Measurements from ENCODE around the gene SLC2A10.

SLC2A10 gene

DNA sequence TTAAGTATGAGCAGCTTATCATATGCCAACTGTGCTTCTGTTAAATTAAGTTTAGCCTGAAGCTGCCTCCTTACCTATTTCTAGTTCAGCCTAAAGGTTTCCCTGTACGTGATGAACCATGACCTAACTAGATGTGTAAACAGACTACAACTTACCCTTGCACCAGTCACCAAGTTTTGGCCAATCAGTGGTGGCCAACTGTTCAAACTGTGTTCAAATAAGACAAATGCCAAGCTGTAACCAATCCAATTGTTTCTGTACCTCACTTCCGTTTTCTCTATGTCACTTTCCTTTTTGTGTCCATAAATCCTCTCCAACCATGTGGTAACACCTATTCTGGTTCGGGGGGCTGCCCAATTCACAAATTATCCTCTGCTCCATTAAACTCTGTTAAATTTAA is 6.0 kb upstream of the SLC2A10 start:
- no peak for DNase-seq (ENCODE audit: low read depth)

GRCh38 chr20:46704714-46705377 is 4.6 kb upstream of the SLC2A10 start:
- no peak for DNase-seq (ENCODE audit: low read depth)

DNA sequence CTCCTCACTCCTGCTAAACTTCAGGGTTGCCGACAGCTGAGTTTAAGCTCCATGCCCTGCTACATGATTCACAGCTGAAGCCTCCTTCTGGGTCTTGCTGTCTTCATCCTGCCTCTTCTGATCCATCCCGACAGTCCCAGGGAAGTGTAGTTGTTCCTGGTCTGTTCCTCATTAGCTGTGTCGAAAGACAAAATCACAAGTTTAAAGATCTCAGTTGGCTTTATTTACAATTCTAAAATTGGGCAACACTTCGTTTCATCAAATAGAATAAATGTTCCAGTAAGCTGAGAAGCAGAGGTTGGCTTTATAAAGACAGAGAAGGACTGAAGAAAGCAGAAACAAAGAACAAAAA is 4.1 kb upstream of the SLC2A10 start:
- no peak for DNase-seq (ENCODE audit: low read depth)

DNA sequence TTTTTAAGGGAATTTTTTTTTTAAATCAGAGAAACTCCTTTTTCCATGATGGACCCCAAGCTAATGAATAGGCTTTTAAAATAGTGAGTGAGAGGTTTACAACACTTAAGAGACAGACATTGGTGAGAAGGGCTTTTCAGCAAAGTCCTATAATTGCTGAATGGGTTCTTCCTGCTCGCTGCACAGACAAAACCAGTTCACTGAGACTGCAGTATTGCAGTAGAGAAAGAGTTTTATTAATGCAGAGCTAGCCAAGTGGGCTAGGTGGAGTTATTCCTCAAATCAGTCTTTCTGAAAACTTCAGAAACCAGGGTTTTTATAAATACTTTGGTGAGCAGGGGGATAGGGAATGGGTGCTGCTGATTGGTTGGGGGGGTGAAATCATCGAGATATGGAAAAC is 3.2 kb upstream of the SLC2A10 start:
- no peak for DNase-seq (ENCODE audit: low read depth)

DNA sequence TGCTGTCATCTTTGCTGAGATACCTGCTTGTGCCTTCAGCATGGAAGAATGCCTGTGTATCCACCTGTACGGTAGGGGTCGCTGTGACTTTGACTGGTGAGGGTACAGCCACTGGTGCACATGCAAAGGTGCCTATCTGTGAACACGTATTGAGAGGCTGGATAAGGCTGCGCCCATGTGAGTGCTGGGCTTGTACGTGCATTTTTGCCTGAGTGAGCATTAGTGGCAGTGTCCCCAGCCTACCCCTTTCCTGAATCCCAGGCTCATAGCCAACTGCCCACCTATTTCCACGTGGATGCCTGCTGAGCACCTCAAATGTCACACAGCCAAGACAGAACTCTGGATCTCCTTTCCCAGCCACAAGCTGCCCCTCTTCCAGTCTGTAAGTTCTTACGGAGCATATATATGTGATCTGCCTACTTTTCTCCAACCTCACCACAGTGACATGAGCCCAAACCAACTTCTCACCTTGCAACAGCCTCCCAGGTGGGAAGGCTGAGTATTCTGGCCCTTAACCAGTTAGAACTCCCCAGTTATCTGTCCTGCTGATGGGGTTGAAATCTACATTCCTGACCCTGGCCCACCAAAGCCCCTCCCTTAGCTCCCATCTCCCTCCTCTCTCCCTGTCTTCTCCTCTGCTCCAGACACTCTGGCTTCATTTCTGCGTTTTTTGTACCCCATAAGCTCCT is 1.1 kb upstream of the SLC2A10 start:
- no peak for DNase-seq (ENCODE audit: low read depth)

- DNase-seq (ENCODE audit: low read depth) = no peak
Measured at GRCh38 chr20:46709055-46709458, 392 bp upstream of the SLC2A10 start.

DNA sequence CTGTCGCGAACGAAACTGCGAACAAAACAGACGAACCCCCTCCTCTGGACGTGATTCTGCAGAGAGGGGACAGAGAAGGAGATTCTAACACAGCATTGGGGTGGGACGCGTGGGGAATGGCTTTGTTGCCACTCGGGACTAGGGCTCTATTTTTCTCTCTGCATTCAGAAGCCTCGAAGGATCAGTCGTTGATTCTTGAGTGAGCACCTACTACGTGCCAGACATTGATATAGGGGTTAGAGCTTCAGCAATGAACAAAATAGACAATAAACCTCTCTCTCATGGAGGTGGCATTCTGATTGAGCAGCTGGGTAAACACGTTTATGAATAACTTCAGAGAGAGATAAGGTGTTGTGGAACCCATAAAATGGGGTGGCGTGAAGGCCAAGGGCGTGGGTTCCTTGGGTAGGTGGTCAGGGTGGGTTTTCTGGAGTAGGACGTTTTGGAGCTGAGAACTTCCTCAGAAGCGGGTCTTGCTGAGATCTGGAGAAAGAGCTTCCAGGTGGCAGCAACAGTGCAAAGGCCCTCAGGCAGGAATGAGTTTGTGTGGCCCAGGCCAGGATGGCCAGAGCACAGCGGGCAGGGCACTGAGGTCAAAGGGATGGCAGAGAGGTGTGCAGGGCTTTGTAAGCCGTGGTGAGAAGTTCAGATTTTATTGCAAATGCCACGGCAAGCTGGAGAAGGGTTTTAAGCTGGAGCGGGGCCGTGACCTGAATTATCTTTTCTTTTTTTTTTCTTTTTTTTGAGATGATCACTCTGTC is 884 bp downstream of the SLC2A10 start:
- DNase-seq (ENCODE audit: low read depth) = no peak

- no peak for DNase-seq (ENCODE audit: low read depth)
Measured at GRCh38 chr20:46712056-46712636, 2.7 kb downstream of the SLC2A10 start.

DNA sequence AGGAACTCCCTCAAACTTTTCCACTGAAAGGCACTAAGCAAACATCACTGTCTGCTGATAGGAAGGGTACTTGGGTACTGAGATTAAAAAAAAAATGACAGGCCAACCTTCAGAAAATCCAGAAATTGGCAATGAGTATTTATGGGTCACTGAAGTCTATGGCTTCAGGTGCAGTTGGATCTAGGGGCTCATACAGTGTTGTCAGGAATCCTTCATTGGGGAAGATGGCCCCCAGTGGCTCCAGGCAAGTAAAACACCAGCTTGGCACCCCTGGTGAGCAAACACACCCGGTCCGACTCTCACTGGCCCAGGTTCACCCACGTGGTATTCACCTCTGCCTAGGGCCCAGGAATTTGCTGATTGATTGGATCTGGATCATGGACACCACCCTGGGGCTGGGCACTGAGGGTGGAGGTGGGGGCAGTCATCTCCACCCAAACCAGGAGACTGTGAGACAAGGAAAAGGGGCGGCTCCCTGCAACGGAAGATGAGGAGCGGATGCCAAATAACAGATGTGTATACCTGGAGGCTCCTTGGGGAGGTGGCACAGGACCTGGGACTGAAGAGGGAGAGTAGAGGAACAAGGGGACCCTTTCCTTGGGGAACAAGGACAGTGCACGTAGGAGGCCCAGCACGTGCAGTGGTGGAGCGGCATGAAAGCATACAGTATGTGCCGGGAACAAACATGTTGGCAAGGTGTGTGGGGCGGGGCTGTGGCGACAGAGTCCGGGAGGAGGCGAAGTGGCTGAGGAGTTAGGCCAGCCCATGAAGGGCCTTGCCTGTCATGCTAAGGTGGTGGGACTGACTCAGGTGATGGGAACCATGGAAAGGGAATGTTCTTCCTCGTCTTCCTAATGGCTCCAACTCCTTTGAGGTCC is 4.7 kb downstream of the SLC2A10 start:
- DNase-seq (ENCODE audit: low read depth) = no peak

- no peak for DNase-seq (ENCODE audit: low read depth)
Measured at GRCh38 chr20:46715292-46715756, 5.9 kb downstream of the SLC2A10 start.

DNA sequence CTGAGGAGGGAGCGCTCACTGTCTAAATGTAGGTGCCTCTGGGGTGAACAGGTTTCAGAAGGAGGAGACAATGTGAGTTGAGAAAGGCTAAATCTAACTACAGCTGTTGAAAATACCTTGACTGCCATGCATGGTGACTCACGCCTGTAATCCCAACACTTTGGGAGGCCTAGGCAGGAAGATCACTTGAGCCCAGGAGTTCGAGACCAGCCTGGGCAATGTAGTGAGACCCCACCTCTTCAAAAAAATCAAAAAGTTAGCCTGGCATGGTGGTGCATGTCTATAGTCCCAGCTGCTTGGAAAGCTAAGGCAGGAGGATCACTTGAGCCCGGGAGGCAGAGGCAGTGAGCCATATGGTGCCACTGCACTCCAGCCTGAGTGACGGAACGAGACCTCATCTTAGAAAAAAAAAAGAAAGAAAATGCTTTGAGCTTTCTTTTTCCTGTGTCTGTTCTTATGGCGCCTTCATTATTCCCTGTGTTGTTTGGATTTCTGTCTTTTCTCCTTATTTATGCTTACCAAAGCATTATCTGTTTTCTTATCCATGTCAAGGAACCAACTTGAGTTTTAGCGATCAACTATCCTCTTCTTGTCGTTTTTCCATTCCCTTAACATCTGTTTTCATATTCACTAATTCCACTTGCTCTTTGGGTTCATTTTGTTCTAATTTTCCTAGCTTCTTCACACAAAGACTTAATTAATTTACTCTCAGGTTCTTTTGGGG is 8.5 kb downstream of the SLC2A10 start:
- no peak for DNase-seq (ENCODE audit: low read depth)

DNA sequence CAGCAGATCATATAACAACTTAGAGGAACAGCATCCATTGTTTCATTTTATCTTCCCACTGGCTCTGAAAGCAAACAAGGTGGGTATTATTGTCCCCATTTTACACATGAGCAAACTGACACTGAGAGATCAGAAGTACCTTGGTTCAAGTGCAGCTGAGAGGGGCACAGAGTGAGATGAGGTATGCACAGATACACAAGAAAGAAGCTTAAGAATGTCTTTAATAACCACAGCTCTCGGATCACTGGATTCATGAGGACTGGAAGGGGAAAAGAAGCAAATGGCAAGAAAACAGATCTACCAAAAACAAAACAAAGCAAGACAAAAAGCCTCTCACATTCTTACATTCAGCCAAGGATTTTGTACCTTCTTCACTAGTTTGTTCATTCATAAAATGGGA is 10.6 kb downstream of the SLC2A10 start:
- no peak for DNase-seq (ENCODE audit: low read depth)

DNA sequence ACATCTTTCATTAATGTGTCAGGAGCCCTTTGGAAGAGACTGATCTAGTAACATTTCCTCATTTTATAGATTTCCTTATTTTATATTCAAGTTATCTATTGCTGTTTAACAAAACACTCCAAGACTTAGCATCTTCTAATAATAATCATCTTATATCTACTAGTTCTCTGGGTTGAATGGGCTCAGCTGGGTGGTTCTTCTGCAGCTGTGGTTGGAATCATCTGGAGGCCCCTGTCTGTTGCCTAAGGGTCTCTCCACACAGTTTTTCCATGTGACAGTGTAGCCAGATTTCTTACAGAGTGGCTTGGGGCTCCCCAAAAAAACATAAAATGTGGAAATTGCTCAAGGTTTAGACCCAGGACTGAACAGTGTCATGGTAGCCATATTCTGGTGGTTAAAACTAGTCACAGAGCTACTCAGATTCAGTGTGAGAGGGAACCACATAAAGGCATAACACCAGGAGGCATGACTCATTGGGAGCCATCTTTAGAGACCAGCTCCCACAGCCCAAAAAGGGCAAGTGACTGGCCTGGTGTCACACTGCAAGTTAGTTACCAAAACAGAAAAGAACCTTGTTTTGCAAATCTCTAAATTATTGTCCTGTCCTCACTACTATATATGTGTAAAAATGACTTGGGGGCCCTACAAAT is 11.5 kb downstream of the SLC2A10 start:
- no peak for DNase-seq (ENCODE audit: low read depth)

GRCh38 chr20:46721476-46721875 is 12.0 kb downstream of the SLC2A10 start:
- no peak for DNase-seq (ENCODE audit: low read depth)

DNA sequence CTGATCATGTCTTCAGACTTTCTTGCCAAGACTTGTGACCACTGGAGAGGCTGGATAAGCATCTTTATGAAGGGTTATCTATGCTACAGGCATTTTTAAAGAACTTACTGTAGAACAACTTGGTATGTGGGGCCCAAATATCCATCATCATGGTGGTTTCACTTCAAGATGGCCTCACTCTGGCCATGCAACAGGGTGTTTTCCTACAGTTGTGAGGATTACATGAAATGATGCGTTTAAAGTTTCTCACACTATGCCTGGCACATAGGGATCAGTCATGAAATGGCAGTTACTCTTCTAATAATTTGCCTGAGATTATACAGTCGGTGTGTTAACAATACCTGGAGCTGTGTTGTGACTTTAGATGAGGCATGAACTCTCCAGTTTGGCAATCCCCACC is 13.0 kb downstream of the SLC2A10 start:
- no peak for DNase-seq (ENCODE audit: low read depth)

DNA sequence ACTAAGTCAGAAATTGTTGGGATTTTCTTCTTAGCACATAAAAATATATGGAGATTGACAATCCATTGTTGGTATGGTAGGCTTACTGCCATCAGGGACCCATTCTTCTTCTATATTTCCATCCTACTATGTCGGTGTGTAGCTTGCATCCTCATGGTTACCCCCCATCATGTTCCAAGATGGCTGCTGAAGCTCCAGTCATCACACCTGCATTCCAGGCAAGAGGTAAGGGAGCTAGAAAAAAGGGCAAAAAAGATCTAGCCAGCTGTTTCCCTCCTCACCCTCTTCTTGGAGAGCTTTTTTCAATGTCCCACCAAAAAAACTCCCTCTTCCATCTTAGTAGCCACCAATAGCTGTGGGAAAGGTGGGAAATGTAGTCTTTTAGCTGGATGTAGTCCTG is 13.6 kb downstream of the SLC2A10 start:
- no peak for DNase-seq (ENCODE audit: low read depth)

- no peak for DNase-seq (ENCODE audit: low read depth)
Measured at GRCh38 chr20:46724343-46724959, 15.0 kb downstream of the SLC2A10 start.

DNA sequence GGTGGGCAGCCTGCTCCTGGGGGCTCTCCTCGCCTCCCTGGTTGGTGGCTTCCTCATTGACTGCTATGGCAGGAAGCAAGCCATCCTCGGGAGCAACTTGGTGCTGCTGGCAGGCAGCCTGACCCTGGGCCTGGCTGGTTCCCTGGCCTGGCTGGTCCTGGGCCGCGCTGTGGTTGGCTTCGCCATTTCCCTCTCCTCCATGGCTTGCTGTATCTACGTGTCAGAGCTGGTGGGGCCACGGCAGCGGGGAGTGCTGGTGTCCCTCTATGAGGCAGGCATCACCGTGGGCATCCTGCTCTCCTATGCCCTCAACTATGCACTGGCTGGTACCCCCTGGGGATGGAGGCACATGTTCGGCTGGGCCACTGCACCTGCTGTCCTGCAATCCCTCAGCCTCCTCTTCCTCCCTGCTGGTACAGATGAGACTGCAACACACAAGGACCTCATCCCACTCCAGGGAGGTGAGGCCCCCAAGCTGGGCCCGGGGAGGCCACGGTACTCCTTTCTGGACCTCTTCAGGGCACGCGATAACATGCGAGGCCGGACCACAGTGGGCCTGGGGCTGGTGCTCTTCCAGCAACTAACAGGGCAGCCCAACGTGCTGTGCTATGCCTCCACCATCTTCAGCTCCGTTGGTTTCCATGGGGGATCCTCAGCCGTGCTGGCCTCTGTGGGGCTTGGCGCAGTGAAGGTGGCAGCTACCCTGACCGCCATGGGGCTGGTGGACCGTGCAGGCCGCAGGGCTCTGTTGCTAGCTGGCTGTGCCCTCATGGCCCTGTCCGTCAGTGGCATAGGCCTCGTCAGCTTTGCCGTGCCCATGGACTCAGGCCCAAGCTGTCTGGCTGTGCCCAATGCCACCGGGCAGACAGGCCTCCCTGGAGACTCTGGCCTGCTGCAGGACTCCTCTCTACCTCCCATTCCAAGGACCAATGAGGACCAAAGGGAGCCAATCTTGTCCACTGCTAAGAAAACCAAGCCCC is 16.0 kb downstream of the SLC2A10 start:
- no peak for DNase-seq (ENCODE audit: low read depth)

DNA sequence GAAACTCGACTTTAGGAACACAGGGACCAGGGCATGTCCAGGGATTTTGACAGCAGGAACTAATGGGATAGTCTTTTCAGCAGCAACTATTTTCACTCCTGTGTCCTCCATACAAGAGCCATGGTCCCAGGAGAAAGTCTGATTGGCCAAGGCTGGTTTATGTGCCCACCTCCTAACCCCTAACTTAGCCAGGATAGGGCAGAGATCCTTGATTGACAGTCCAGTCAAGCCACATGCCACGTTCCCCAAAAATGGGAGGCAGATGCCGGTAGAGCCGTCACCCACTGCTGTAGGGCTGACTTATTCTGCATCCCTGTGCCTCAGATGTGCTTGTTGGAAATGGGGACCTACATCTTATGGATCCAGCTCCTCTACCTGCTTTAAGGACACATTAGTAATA is 22.3 kb downstream of the SLC2A10 start:
- DNase-seq (ENCODE audit: low read depth) = no peak

Measured in stimulated activated CD8-positive, alpha-beta memory T cell treated with anti-CD3 and anti-CD28 coated beads, Interleukin-4, amount 100 ng/mL, for 24 hours (primary cell).